22Rv1 (cell line): ENCODE data around the gene RNPEPL1.

ENCODE experiments used
- H3K27ac ChIP-seq: fragments of 450-650 bp; 2 replicates; pipeline ENCODE4 v1.5.1; 2017
- CTCF ChIP-seq: fragments of 450-650 bp; IDR thresholded peaks from 2 replicates; pipeline ENCODE4 v1.5.1; 2017; ENCODE audit warnings: mild to moderate bottlenecking
- ZFX ChIP-seq: fragments of 450-650 bp; IDR thresholded peaks from 2 replicates; pipeline ENCODE4 v1.6.1; 2017; ENCODE audit warnings: antibody characterized with exemption, borderline replicate concordance

The RNPEPL1 gene

GRCh38 chr2:240593703-240594451, 25.6 kb downstream of the RNPEPL1 start:
- H3K27ac ChIP-seq = no peak overlapping the region
- TF ChIP-seq CTCF (no peak), ZFX (no peak)

GRCh38 chr2:240594511-240595380, 26.5 kb downstream of the RNPEPL1 start:
- no peak overlapping the region for H3K27ac ChIP-seq
- TF ChIP-seq CTCF (no peak), ZFX (no peak)

- no peak overlapping the region for H3K27ac ChIP-seq
- no peak for TF ChIP-seq ZFX
- peak; percentile 51 for TF ChIP-seq CTCF
These were observed 27.2 kb downstream of the RNPEPL1 start for GRCh38 chr2:240595381-240596079.

- no peak for TF ChIP-seq CTCF
- no peak for TF ChIP-seq ZFX
- H3K27ac ChIP-seq = no peak overlapping the region
These were observed 27.8 kb downstream of the RNPEPL1 start for GRCh38 chr2:240596080-240596460.

- H3K27ac ChIP-seq = no peak overlapping the region
- TF ChIP-seq CTCF = no peak
- no peak for TF ChIP-seq ZFX
These were observed 28.2 kb downstream of the RNPEPL1 start for GRCh38 chr2:240596491-240596931.

- H3K27ac ChIP-seq = no peak overlapping the region
- TF ChIP-seq CTCF (no peak), ZFX (no peak)
These were observed 28.8 kb downstream of the RNPEPL1 start for GRCh38 chr2:240597054-240597418.
